ENCODE results near the gene IRF8. TPM values are rescaled to one million over a fixed set of nuclear protein-coding genes. Genes with fewer than 3 reads are reported as not detected.

IRF8 gene
- total RNA-seq, 2 experiments from 2014 or later = 11.6 to 14.7 TPM

DNA sequence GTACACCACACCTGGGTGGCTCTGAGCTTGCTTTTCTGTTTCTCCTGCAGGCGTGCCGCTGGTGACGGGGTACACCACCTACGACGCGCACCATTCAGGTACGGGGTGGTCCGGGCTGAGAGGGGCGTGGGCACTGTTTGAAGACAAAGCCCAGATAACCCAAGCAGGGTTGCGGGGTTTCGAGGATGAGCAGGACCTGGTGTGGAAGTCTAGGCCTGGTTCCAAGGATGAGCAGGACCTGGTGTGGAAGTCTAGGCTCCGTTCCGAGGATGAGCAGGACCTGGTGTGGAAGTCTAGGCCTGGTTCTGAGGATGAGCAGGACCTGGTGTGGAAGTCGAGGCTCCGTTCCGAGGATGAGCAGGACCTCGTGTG lies 15.4 kb downstream of the IRF8 start:
- H3K9me3 Mint-ChIP-seq = no peaks in the 10 kb centered on the region
- H3K4me1 Mint-ChIP-seq = peaks cover 4% of the 10 kb centered on the region
- no peak for DNase-seq
- no peaks in the 10 kb centered on the region for H3K27me3 Mint-ChIP-seq
- peaks cover 18% of the 10 kb centered on the region for H3K36me3 Mint-ChIP-seq (ENCODE audit: low read depth)
- no peak overlapping the region for H3K27ac Mint-ChIP-seq
- CTCF ChIA-PET = interaction anchor here (1.3 kb wide), 1 partner anchor 12 kb away, joined by 3 read pairs; no protein-coding TSS in a partner anchor
- H3K4me3 Mint-ChIP-seq = no peak overlapping the region
- POLR2A ChIA-PET = no interaction called here

DNA sequence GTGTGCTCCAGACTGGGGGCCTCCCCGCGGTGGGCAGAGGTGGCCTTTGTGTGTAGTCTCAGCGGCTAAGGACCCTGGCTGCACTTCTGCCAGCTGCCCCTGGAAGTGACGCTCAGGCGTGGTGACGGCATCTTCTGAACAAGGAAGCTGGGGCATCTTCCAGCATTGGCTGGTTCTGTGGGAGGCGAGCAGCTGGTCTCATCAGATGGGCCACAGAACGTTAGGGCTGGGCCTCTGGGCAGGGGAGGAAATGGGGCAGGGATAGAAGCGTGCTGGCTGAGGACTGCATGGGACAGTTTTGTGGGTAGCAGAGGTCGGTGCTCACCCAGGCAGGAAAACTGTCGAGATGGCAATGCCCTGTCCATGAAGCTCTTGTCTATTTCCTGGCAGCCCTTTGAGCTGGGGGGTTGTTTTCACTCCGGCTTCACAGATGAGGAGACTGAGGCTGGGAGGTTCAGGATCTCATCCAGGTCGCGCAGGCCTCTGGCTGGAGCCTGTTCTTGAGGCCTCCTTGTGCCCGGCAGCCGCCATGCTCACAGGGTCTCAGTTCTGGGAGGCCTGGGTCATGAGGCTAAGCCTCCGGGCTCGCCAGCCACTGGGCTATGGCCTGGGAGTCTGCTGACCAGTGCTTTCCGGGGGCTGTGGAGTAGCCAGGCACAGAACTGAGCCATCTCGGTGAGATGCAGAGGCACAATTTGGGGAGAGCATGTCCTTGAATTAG lies 16.3 kb downstream of the IRF8 start:
- ChIA-PET CTCF (interaction anchor here (1.2 to 1.3 kb wide), 4 partner anchors 8 to 13 kb away, joined by 3 to 4 read pairs (median 3); no protein-coding TSS in a partner anchor), POLR2A (no interaction called here)
- Mint-ChIP-seq H3K4me3 (no peak overlapping the region), H3K27me3 (no peaks in the 10 kb centered on the region), H3K36me3 (ENCODE audit: low read depth) (peaks cover 12% of the 10 kb centered on the region), H3K27ac (no peak overlapping the region), H3K9me3 (no peaks in the 10 kb centered on the region), H3K4me1 (peaks cover 4% of the 10 kb centered on the region)
- DNase-seq = no peak

DNA sequence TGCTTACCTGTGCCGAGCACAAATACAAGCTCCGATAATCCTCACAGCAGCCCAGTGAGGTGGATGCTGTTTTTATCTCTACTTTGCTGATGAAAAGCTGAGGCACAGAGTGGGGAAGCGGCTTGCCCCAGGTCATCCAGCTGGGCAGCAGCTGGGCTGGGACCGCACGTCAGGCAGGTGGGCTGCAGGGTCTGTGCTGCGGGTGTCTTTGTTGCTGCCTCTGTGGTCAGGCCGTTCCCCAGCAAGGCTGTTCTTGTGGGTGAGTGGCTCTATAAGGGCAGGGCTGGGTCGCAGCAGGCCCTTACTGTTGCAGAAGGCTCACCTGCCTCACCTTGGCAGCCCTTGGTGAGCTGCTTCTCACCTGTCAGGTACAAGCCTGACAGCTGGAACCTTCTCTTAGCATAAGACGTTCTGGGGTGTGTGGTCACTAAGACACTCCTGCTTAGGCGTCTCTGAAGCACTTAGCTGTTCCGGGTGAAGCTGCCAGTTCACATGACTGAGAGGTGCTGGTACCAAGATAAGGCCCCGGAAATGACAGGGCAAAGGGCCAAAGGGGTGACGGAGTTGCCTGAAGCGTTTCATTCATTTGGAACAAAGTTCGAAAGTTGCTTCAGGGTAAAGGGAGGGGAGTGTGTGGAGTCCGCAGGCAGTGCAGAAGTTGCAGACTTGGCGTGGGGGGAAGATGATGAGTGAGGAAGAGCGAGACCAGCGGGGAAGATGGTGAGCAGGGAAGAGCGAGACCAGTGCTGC lies 17.4 kb downstream of the IRF8 start:
- H3K27me3 Mint-ChIP-seq = no peaks in the 10 kb centered on the region
- peak overlapping the region; percentile 5 for H3K27ac Mint-ChIP-seq
- peaks cover 4% of the 10 kb centered on the region for H3K4me1 Mint-ChIP-seq
- H3K9me3 Mint-ChIP-seq = no peaks in the 10 kb centered on the region
- H3K36me3 Mint-ChIP-seq (ENCODE audit: low read depth) = peaks cover 20% of the 10 kb centered on the region
- ChIA-PET CTCF (interaction anchor here (0.9 to 1.2 kb wide), 4 partner anchors 9 to 31 kb away, joined by 3 to 4 read pairs (median 3); no protein-coding TSS in a partner anchor), POLR2A (no interaction called here)
- no peak for DNase-seq
- H3K4me3 Mint-ChIP-seq = no peak overlapping the region

DNA sequence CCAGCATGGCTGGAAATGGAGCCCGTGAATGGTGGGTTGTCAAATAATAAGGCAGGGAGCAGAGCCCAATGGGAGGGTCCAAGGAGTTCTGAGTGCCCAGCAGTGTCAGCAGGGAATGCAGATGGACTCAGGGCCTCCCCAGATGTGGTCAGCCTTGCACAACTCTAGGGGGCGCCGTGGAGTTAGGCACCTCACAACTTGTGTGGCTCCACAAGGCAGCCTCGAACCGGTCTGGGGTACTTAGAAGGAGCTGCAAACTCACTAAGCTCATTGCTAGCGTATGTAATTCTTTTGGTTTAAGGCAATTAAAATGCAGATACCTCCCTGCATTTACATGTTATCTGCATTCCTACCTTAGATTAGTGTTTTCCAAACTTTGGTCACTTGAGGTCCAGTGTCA lies 18.1 kb downstream of the IRF8 start:
- Mint-ChIP-seq H3K4me3 (no peak overlapping the region), H3K9me3 (no peaks in the 10 kb centered on the region), H3K27me3 (no peaks in the 10 kb centered on the region), H3K27ac (no peak overlapping the region), H3K4me1 (peaks cover 4% of the 10 kb centered on the region), H3K36me3 (ENCODE audit: low read depth) (peaks cover 20% of the 10 kb centered on the region)
- POLR2A ChIA-PET = no interaction called here
- DNase-seq = no peak
- CTCF ChIA-PET = interaction anchor here (1.0 to 1.2 kb wide), 2 partner anchors 11 to 15 kb away, joined by 3 to 4 read pairs; no protein-coding TSS in a partner anchor

DNA sequence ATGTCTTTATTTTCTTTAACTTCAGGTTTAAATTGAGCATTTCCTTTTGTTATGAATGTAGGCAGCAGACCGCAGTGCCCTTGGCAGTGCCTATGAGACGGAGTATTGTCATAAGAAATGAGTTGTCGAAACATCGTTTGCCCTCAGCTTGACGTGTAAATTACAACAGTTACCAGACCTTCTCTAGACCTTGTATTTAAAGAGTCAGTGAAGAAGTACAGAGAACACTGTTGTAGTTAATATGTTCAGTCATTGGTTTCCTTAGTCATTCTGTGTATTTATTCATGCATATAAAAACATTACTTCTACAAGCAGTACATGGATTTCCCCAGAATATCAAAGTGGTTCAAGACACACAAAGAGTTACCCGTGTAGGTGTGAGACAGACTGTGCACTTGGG lies 19.0 kb downstream of the IRF8 start:
- Mint-ChIP-seq H3K36me3 (ENCODE audit: low read depth) (peaks cover 21% of the 10 kb centered on the region), H3K9me3 (no peaks in the 10 kb centered on the region), H3K4me3 (no peak overlapping the region), H3K4me1 (peaks cover 4% of the 10 kb centered on the region), H3K27me3 (no peaks in the 10 kb centered on the region), H3K27ac (no peak overlapping the region)
- ChIA-PET CTCF (no interaction called here), POLR2A (no interaction called here)
- DNase-seq = no peak

DNA sequence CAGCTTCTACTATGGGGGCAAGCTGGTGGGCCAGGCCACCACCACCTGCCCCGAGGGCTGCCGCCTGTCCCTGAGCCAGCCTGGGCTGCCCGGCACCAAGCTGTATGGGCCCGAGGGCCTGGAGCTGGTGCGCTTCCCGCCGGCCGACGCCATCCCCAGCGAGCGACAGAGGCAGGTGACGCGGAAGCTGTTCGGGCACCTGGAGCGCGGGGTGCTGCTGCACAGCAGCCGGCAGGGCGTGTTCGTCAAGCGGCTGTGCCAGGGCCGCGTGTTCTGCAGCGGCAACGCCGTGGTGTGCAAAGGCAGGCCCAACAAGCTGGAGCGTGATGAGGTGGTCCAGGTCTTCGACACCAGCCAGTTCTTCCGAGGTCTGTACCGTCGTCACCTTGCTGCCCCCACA lies 19.5 kb downstream of the IRF8 start:
- H3K4me1 Mint-ChIP-seq = peaks cover 4% of the 10 kb centered on the region
- POLR2A ChIA-PET = no interaction called here
- CTCF ChIA-PET = no interaction called here
- H3K27ac Mint-ChIP-seq = no peak overlapping the region
- no peak for DNase-seq
- no peaks in the 10 kb centered on the region for H3K9me3 Mint-ChIP-seq
- H3K36me3 Mint-ChIP-seq (ENCODE audit: low read depth) = peaks cover 21% of the 10 kb centered on the region
- no peak overlapping the region for H3K4me3 Mint-ChIP-seq
- H3K27me3 Mint-ChIP-seq = no peaks in the 10 kb centered on the region

DNA sequence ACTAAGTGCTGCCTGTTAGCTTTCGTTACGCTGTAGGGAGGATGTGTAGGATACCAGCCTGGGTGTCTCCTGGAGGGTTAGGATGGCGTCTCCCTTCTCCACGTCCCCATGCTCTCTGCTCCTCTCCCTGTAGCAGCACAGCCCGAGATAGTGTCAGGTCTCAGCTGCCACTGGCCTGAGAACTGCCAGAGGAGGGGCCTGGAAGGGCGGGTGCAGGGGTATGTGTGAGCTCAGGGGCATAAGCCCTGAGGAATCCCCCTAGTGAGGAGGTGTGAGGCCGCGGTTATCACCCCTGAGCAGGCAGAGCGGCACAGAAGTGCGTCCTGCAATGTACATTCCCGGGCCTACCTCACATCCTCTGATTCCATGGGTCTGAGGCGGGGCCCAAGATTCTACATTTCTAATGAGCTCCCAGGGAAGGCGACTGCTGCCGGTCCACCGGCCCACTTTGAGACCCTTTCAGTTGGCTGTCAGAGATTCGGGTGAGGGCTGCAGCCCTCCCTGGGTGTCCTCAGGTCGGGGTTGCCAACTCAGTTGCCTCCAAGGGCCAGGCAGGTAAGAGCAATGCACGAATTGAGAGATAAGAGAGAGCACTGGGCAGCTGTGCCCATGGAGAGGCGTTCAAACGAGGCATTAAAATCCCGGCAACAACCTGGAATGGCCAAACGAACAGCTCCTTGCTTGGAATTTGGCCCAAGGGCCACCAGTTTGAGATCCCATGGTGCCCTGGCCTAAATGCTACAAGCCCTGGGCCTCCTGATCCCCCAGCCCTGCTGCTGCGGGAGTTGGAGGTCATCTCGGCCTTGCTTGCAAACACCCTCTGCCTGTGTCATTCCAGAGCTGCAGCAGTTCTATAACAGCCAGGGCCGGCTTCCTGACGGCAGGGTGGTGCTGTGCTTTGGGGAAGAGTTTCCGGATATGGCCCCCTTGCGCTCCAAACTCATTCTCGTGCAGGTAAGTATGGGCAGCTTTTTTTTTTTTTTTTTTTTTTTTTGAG lies 20.6 kb downstream of the IRF8 start:
- H3K4me3 Mint-ChIP-seq = no peak overlapping the region
- H3K27me3 Mint-ChIP-seq = no peaks in the 10 kb centered on the region
- peaks cover 21% of the 10 kb centered on the region for H3K36me3 Mint-ChIP-seq (ENCODE audit: low read depth)
- DNase-seq = no peak
- peaks cover 4% of the 10 kb centered on the region for H3K4me1 Mint-ChIP-seq
- H3K9me3 Mint-ChIP-seq = no peaks in the 10 kb centered on the region
- POLR2A ChIA-PET = no interaction called here
- peak overlapping the region; percentile 5 for H3K27ac Mint-ChIP-seq
- CTCF ChIA-PET = no interaction called here

DNA sequence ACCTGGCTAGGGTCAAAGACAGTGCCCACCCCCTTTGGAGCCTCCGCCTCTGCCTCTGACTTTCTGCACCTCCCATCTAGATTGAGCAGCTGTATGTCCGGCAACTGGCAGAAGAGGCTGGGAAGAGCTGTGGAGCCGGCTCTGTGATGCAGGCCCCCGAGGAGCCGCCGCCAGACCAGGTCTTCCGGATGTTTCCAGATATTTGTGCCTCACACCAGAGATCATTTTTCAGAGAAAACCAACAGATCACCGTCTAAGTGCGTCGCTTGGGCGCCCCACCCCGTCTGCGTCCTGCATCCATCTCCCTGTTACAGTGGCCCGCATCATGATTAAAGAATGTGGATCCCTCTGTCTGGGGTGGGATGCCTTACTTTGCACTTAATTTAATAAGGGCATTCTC lies 22.1 kb downstream of the IRF8 start:
- peaks cover 4% of the 10 kb centered on the region for H3K4me1 Mint-ChIP-seq
- no peaks in the 10 kb centered on the region for H3K27me3 Mint-ChIP-seq
- H3K36me3 Mint-ChIP-seq (ENCODE audit: low read depth) = peaks cover 21% of the 10 kb centered on the region
- DNase-seq = no peak
- H3K4me3 Mint-ChIP-seq = no peak overlapping the region
- POLR2A ChIA-PET = no interaction called here
- peak overlapping the region; percentile 37 for H3K27ac Mint-ChIP-seq
- CTCF ChIA-PET = no interaction called here
- H3K9me3 Mint-ChIP-seq = no peaks in the 10 kb centered on the region

DNA sequence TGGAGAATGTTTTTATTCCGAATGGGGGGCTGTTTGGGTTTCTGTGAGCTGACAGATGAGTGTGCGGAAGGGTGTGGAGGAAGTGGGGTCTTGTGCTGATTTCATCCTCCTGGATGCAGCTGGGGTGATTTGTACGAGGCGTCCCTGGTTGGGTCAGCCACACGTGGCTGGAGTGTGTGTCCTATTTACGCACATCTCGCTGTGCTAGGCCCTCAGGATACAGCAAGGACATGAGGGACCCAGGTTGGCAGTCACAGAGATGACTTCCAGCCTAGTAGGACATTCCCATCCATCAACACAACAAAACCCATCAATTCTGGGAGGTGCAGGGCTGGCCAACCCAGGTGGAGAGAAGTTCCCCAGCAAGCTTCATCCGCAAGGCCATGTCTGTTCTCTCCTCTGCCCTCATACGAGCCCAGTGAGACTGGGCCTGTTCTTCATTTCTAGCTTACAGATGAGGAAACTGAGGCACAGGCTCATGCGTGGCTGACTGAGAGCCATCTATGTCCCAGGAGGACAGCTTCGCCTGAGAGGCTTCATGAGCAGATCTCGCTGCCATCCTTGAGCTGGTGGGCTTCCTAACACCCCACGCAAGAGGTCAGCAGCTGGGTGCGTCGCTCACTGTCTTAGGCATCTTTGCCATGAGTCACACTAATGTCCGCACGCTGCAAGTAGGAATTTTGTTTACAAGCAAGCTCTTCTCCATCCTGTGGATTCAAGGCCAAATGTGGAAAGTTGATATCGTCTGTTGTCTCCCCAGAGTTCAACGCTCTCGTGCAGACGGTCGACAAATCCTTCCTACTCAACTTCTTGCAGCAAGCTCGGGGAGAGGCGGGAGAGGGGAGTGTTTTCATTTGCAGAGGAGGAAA lies 24.4 kb downstream of the IRF8 start:
- H3K4me3 Mint-ChIP-seq = no peak overlapping the region
- no peak overlapping the region for H3K27ac Mint-ChIP-seq
- H3K27me3 Mint-ChIP-seq = peaks cover 3% of the 10 kb centered on the region
- H3K36me3 Mint-ChIP-seq (ENCODE audit: low read depth) = peaks cover 15% of the 10 kb centered on the region
- CTCF ChIA-PET = interaction anchor here (0.8 to 1.1 kb wide), 3 partner anchors 8 to 15 kb away, joined by 3 read pairs; no protein-coding TSS in a partner anchor
- no peaks in the 10 kb centered on the region for H3K9me3 Mint-ChIP-seq
- POLR2A ChIA-PET = no interaction called here
- peaks cover 4% of the 10 kb centered on the region for H3K4me1 Mint-ChIP-seq
- no peak for DNase-seq

DNA sequence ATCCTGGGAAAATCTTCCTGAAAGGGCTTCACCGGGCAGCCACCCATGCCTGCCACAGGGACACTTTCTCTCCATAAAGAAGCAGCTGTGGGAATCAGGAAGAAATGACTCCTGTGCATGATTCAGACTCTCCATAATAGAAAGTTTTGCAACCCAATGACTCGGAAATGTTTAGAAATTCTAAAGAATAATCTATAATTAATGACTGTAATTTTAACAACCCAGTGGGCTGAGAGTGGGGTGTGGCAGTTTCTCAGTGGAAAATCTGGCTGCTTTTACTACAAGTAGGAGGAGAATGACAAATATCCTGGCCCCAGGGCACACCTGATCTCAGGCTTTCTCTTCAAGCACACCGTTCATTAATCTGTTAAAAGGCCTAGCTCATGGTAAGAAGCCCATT lies 25.7 kb downstream of the IRF8 start:
- H3K27me3 Mint-ChIP-seq = peaks cover 5% of the 10 kb centered on the region
- H3K9me3 Mint-ChIP-seq = no peaks in the 10 kb centered on the region
- H3K36me3 Mint-ChIP-seq (ENCODE audit: low read depth) = peaks cover 13% of the 10 kb centered on the region
- peaks cover 5% of the 10 kb centered on the region for H3K4me1 Mint-ChIP-seq
- no peak overlapping the region for H3K4me3 Mint-ChIP-seq
- no peak overlapping the region for H3K27ac Mint-ChIP-seq
- POLR2A ChIA-PET = no interaction called here
- CTCF ChIA-PET = interaction anchor here (1.0 kb wide), 1 partner anchor 103 kb away, joined by 3 read pairs; no protein-coding TSS in a partner anchor
- DNase-seq = no peak

DNA sequence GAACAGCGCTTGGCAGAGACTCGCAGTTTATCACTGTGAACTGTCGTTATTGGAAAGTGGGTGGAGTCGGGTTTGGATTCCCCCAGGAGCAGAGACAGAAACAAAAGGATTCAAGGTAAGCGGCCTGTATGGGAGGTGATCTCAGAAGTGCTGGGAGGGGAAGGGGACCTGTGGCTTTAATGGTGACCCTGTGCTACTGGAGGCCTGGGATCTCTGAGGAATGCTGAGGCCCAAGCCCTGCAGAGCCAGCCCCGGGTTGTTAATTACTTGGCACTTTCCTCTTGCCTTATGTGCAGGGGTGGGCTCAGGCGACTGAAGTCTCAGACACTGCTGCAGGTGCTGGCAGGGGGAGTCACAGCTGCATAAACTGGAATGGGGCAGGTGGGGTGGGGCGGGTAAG lies 27.4 kb downstream of the IRF8 start:
- Mint-ChIP-seq H3K4me1 (peaks cover 5% of the 10 kb centered on the region), H3K27ac (no peak overlapping the region), H3K36me3 (ENCODE audit: low read depth) (peaks cover 3% of the 10 kb centered on the region), H3K27me3 (peaks cover 5% of the 10 kb centered on the region), H3K9me3 (no peaks in the 10 kb centered on the region), H3K4me3 (no peak overlapping the region)
- DNase-seq = no peak
- ChIA-PET CTCF (no interaction called here), POLR2A (no interaction called here)

DNA sequence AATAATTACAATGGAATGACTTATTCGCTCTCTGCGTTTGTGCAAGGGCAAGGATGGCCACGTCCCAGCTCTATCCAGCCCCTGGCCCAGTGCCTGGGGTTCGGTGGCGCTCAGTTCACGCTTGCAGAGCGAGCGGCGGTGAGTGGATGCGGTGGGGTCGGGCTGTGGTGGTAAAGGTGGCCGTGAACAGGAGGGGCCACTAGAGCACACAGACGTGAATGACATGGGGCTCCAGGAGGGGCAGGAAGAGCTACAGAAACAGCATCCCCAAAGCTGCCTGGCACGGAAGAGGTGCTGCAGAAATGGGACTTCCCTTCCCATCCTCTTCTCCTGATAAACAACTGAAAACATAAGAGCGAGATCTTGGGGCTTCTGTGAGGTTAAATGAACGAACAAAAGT lies 28.4 kb downstream of the IRF8 start:
- DNase-seq = no peak
- Mint-ChIP-seq H3K4me3 (no peak overlapping the region), H3K27me3 (peaks cover 5% of the 10 kb centered on the region), H3K9me3 (no peaks in the 10 kb centered on the region), H3K36me3 (ENCODE audit: low read depth) (no peaks in the 10 kb centered on the region), H3K4me1 (peaks cover 5% of the 10 kb centered on the region), H3K27ac (no peak overlapping the region)
- ChIA-PET POLR2A (no interaction called here), CTCF (interaction anchor here (0.5 to 0.7 kb wide), 2 partner anchors 89 to 1770 kb away, joined by 3 to 5 read pairs; no protein-coding TSS in a partner anchor)
